Suprapubic skin (tissue), 4 donors: ENCODE measurements around the gene ELMO1.

Source experiments
- EP300 ChIP-seq: sonication (generic); formaldehyde crosslinking; IDR thresholded peaks from one replicate; pipeline ENCODE4 v1.6.1; 2017; ENCODE audit warnings: antibody characterized with exemption
- POLR2A ChIP-seq, 2 donors: fragments of 450-650 bp; IDR thresholded peaks; one replicate each; pipeline ENCODE4 v1.6.1; 2017; ENCODE audit warnings: antibody characterized with exemption in 2 of 2, mild to moderate bottlenecking in 2 of 2, moderate library complexity in 2 of 2
- POLR2AphosphoS5 ChIP-seq, 3 donors: sonication (generic); formaldehyde crosslinking; IDR thresholded peaks; one replicate each; pipeline ENCODE4 v1.6.1; 2017; ENCODE audit warnings: antibody characterized with exemption in 3 of 3
- TF ChIP-seq, protein P1 (sequence below), 2 donors: fragments of 200-600 bp in 1 of 2; fragments of 450-650 bp in 1 of 2; sonication (generic) in 1 of 2; IDR thresholded peaks; one replicate each; pipeline ENCODE4 v1.5.1; 2016 to 2019; ENCODE audit warnings: antibody characterized with exemption in 2 of 2, mild to moderate bottlenecking in 1 of 2, moderate library complexity in 1 of 2

DNA sequence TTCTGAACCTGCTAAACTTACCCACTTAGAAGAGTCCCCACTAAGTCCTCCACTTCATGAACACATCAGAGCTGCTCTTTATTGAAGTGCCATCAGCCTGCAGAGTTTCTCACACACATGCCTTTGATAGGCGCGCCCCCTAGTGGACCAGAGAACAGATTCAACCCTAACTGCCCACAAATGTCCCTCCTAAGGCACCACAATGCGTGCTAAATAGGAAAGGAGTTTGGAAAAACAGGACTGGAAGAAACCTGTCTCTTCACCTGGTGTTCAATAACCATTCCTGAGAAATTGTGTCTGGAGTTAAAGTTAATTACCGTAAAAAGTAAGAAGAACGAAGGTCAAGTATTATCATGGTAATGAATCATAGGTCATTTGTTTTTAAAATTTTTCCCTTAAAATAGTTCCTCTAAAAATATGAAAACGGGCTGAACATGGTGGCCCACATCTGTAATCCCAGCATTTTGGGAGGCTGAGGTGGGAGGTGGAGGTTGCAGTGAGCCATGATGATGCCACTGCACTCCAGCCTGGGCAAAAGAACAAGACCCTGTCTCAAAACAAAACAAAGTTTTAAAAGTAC lies 249.7 kb downstream of the ELMO1 start:
- no peak for TF ChIP-seq POLR2AphosphoS5 (IDR thresholded peaks at IDR 0.05)
- TF ChIP-seq, protein P1, sequence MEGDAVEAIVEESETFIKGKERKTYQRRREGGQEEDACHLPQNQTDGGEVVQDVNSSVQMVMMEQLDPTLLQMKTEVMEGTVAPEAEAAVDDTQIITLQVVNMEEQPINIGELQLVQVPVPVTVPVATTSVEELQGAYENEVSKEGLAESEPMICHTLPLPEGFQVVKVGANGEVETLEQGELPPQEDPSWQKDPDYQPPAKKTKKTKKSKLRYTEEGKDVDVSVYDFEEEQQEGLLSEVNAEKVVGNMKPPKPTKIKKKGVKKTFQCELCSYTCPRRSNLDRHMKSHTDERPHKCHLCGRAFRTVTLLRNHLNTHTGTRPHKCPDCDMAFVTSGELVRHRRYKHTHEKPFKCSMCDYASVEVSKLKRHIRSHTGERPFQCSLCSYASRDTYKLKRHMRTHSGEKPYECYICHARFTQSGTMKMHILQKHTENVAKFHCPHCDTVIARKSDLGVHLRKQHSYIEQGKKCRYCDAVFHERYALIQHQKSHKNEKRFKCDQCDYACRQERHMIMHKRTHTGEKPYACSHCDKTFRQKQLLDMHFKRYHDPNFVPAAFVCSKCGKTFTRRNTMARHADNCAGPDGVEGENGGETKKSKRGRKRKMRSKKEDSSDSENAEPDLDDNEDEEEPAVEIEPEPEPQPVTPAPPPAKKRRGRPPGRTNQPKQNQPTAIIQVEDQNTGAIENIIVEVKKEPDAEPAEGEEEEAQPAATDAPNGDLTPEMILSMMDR (IDR thresholded peaks at IDR 0.05), result peak; percentile 46 to 81
- TF ChIP-seq EP300, result no peak
- no peak for TF ChIP-seq POLR2A (IDR thresholded peaks at IDR 0.05)
